HEK293T (cell line): ENCODE results near the gene RRP15.

Source experiments
- ARNT ChIP-seq: fragments of 450-650 bp; IDR thresholded peaks from 2 replicates; pipeline ENCODE4 v1.6.1; 2017; ENCODE audit warnings: mild to moderate bottlenecking
- BHLHE40 ChIP-seq: fragments of 450-650 bp; IDR thresholded peaks from 2 replicates; pipeline ENCODE4 v1.6.1; 2016; ENCODE audit warnings: mild to moderate bottlenecking, moderate library complexity, borderline replicate concordance
- FOXK2 ChIP-seq: fragments of 450-650 bp; IDR thresholded peaks from 2 replicates; pipeline ENCODE4 v1.6.1; 2016; ENCODE audit warnings: mild to moderate bottlenecking
- HDGF ChIP-seq: fragments of 450-650 bp; IDR thresholded peaks from 2 replicates; pipeline ENCODE4 v1.6.1; 2017; ENCODE audit warnings: antibody characterized with exemption, borderline replicate concordance
- SP1 ChIP-seq: fragments of 450-650 bp; IDR thresholded peaks from 2 replicates; pipeline ENCODE4 v1.6.1; 2017
- SUZ12 ChIP-seq: fragments of 450-650 bp; IDR thresholded peaks from 2 replicates; pipeline ENCODE4 v1.6.1; 2016; ENCODE audit warnings: mild to moderate bottlenecking
- TARDBP ChIP-seq: fragments of 450-650 bp; IDR thresholded peaks from 2 replicates; pipeline ENCODE4 v1.6.1; 2016
- ZNF384 ChIP-seq: fragments of 450-650 bp; IDR thresholded peaks from 2 replicates; pipeline ENCODE4 v1.6.1; 2016

DNA sequence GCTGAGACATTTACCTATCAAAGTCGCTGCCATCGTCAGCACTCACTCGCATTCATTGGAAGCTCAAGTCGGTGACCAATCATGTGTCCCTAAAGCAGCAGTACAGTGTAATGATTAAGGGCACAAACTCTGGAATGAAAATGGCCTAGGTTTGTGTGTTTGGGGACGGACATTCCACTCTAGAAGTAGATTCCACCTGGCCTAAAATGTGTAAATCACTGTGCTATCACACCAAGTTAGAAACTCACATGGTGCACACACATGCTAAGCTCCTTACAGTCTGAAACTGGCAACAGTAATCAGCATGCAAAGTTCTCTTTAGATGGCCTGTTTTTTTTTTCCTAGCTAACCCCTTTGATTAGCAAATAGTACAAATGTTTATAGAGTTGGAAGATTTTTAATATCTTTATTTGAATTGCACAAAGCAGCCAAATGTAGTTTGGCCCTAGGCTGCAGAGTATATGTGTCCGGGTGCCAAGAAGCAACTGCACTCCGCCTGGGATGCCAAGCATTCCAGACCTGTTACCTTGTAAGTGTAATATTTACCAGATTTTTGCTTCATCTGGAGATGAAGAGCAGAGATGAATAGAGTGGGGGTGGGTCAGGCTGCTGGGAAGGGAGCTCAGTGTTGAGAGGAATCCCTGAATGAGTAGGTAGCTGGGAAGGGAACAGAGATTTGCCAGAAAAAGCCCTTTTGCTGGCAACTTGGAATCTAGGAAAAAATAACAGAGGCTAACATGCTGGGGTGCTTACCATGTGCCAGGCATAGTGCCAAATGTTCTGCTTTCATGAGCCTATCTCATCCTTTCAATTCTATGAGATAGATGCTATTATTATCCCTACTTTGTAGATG, 95.3 kb downstream of the RRP15 start:
- TF ChIP-seq ZNF384: no peak
- TF ChIP-seq FOXK2: no peak
- TF ChIP-seq ARNT: no peak
- no peak for TF ChIP-seq SP1
- no peak for TF ChIP-seq TARDBP
- no peak for TF ChIP-seq SUZ12
- no peak for TF ChIP-seq HDGF
- TF ChIP-seq BHLHE40: no peak
